Gastroesophageal sphincter (tissue), 3 donors: Measurements from ENCODE around the gene TESMIN.

Experiments
- CTCF ChIP-seq, 4 experiments: fragments of 200-600 bp in 2 of 4; fragments of 450-650 bp in 2 of 4; sonication (generic) in 1 of 4; IDR thresholded peaks; one replicate each; pipeline ENCODE4 v1.5.1; 2017 to 2019; ENCODE audit warnings: antibody characterized with exemption in 4 of 4, mild to moderate bottlenecking in 2 of 4, moderate library complexity in 2 of 4
- POLR2A ChIP-seq, 2 donors: fragments of 450-650 bp; IDR thresholded peaks; one replicate each; pipeline ENCODE4 v1.6.1; 2017; ENCODE audit warnings: antibody characterized with exemption in 2 of 2, mild to moderate bottlenecking in 2 of 2, moderate library complexity in 1 of 2
- POLR2AphosphoS5 ChIP-seq: sonication (generic); formaldehyde crosslinking; IDR thresholded peaks from one replicate; pipeline ENCODE4 v1.6.1; 2017; ENCODE audit warnings: antibody characterized with exemption

GRCh38 chr11:68664141-68664540 lies 87.2 kb downstream of the TESMIN start:
- TF ChIP-seq CTCF (IDR thresholded peaks at IDR 0.05) (no peak), POLR2AphosphoS5 (no peak), POLR2A (IDR thresholded peaks at IDR 0.05) (no peak)
